Measurements from ENCODE around the gene SLC30A4. TPM values are rescaled to one million over a fixed set of nuclear protein-coding genes. Genes with fewer than 3 reads are reported as not detected.
A peak's percentile ranks its signal among the peaks of the same experiment; 100 is the strongest.

The SLC30A4 gene
- total RNA-seq, 1 donor from 2014 or later, result 3.9 TPM

DNA sequence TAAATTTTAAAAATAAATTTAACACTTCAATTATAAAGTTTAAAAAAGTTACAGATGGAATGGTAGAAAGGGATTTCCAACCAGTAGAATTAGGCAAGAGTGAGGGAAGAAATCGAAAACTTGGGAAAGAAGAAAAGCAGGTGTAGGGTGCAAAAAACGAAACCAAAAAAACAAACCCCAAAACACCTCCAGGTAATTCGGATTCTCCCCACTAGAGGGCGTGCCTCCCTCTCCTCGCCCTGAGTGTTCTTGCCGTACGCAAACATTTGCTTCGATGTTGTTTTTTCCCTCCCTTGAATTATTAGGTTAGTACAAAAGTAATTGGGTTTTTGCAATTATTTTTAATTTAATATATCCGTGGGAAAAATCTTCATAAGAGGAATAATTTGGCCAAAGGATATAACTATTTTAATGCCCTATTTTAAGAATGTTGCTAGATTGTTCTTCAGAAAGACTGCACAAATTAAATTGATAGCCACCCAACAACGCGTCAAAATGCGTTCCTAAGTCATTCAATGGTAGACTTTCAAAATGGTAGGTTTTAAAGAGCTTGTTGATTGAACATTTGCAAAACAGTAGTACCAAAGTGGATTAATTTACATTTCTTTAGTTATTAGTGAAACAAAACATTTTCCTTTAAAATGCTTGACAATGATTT lies 63.7 kb downstream of the SLC30A4 start:
- Mint-ChIP-seq H3K27ac (no peak overlapping the region), H3K36me3 (ENCODE audit: low read depth) (no peaks in the 10 kb centered on the region), H3K4me3 (no peak overlapping the region), H3K4me1 (peaks cover 44% of the 10 kb centered on the region), H3K27me3 (no peaks in the 10 kb centered on the region), H3K9me3 (no peaks in the 10 kb centered on the region)
- POLR2A ChIA-PET, result interaction anchor here (1.8 kb wide), 1 partner anchor 56 kb away, joined by 8 read pairs; a partner anchor contains a TSS
- no peak for ATAC-seq (ENCODE audit: low read depth)
- CTCF ChIA-PET, result interaction anchor here (0.7 to 6.3 kb wide), 13 partner anchors 19 to 332 kb away, joined by 3 to 89 read pairs (median 10); partner anchors contain the start of gene BLOC1S6
- DNase-seq, result peak; percentile 61
- TF ChIP-seq, protein P1, sequence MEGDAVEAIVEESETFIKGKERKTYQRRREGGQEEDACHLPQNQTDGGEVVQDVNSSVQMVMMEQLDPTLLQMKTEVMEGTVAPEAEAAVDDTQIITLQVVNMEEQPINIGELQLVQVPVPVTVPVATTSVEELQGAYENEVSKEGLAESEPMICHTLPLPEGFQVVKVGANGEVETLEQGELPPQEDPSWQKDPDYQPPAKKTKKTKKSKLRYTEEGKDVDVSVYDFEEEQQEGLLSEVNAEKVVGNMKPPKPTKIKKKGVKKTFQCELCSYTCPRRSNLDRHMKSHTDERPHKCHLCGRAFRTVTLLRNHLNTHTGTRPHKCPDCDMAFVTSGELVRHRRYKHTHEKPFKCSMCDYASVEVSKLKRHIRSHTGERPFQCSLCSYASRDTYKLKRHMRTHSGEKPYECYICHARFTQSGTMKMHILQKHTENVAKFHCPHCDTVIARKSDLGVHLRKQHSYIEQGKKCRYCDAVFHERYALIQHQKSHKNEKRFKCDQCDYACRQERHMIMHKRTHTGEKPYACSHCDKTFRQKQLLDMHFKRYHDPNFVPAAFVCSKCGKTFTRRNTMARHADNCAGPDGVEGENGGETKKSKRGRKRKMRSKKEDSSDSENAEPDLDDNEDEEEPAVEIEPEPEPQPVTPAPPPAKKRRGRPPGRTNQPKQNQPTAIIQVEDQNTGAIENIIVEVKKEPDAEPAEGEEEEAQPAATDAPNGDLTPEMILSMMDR (IDR thresholded peaks at IDR 0.05), result peak; percentile 91
- intact Hi-C loops (cut with micrococcal nuclease), result loop anchor here (1.0 to 10.0 kb wide), 8 partner anchors 37 to 434 kb away; partner anchors contain the start of genes BLOC1S6 and SORD

DNA sequence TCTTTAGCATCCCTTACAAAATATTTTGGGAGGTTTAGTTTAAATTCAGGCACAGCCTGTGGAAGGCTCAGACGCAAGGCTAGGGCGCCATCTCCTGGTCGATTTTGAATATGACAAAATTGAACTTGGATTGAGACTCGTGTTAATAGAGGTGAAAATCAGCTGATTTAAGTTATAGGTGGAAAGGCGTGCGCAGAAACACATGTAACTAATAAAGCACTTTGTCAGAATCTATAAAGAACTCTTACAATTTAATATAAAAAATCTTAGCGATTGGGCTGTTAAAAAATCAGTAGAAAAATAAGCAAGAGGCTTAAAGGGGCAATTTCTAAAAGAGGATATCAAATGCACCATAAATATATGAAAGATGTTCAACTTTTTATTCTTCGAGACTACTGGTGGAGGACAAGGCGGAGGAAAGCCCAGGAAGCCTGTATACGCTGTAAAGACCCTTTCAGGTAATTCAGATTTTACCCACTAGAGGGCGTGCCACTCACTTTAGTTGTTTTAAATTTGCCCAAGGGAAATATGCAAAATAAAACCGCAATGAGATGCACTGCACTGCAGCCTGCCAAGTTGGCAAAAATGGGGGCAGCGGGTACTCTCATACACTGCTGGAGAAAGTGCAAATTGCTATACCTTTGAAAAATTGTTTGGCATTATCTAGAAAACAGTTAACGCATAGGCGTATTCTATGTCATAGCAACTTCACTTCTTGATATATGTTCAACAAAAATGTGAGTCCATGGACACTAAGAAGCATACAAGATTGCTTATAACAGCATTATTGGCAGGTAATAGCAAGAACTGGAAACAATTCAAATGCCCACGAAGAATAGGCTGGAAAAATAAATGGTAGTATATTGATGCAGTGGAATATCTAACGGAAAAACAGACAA lies 64.7 kb downstream of the SLC30A4 start:
- intact Hi-C loops (cut with micrococcal nuclease), result loop anchor here (1.0 to 10.0 kb wide), 12 partner anchors 28 to 433 kb away; partner anchors contain the start of genes BLOC1S6 and SORD
- POLR2A ChIA-PET, result interaction anchor here (1.4 to 1.8 kb wide), 2 partner anchors 55 to 129 kb away, joined by 3 to 8 read pairs; a partner anchor contains a TSS

DNA sequence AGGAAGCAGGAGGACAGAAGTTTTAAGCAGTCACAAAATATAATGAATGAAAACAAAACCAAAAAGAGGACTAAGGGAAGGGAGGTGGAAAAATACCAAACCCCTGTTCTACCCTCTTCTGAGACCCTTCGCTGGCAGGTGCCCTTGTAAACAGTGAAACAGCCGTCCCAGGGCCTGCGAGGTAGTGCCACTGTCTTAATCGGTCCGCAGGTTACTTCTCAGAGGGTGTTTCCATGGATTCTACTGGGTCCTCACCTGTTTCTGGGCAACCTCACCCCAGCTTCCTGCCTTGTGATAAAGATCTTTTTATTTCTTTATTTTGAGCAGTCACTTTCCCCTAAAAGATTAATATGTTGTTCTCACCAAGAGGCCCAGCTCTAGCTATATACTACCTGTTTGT lies 65.3 kb downstream of the SLC30A4 start:
- Mint-ChIP-seq H3K4me1 (peaks cover 44% of the 10 kb centered on the region), H3K9me3 (no peaks in the 10 kb centered on the region), H3K27ac (peak overlapping the region; percentile 87), H3K36me3 (ENCODE audit: low read depth) (no peaks in the 10 kb centered on the region), H3K4me3 (peak overlapping the region; percentile 78), H3K27me3 (no peaks in the 10 kb centered on the region)
- POLR2A ChIA-PET, result interaction anchor here (1.4 to 1.8 kb wide), 2 partner anchors 55 to 129 kb away, joined by 3 to 8 read pairs; a partner anchor contains a TSS
- DNase-seq, result no peak
- CTCF ChIA-PET, result interaction anchor here (0.6 to 6.3 kb wide), 31 partner anchors 9 to 1178 kb away, joined by 3 to 89 read pairs (median 5); partner anchors contain the start of gene BLOC1S6
- intact Hi-C loops (cut with micrococcal nuclease), result loop anchor here (1.0 to 10.0 kb wide), 7 partner anchors 27 to 432 kb away; partner anchors contain the start of gene SORD
- no peak for ATAC-seq (ENCODE audit: low read depth)
- TF ChIP-seq, protein P1 (IDR thresholded peaks at IDR 0.05), result no peak

More for the DNA sequence above, 64.7 kb downstream of the SLC30A4 start:
- Mint-ChIP-seq H3K4me3 (peak overlapping the region; percentile 78), H3K27me3 (no peaks in the 10 kb centered on the region), H3K36me3 (ENCODE audit: low read depth) (no peaks in the 10 kb centered on the region), H3K4me1 (peaks cover 44% of the 10 kb centered on the region), H3K9me3 (no peaks in the 10 kb centered on the region), H3K27ac (peak overlapping the region; percentile 87)
- TF ChIP-seq, protein P1 (IDR thresholded peaks at IDR 0.05), result peak; percentile 91
- CTCF ChIA-PET, result interaction anchor here (0.6 to 6.3 kb wide), 35 partner anchors 8 to 1178 kb away, joined by 3 to 89 read pairs (median 4); partner anchors contain the start of gene BLOC1S6
- DNase-seq, result peak; percentile 26
- ATAC-seq (ENCODE audit: low read depth), result peak; percentile 74

DNA sequence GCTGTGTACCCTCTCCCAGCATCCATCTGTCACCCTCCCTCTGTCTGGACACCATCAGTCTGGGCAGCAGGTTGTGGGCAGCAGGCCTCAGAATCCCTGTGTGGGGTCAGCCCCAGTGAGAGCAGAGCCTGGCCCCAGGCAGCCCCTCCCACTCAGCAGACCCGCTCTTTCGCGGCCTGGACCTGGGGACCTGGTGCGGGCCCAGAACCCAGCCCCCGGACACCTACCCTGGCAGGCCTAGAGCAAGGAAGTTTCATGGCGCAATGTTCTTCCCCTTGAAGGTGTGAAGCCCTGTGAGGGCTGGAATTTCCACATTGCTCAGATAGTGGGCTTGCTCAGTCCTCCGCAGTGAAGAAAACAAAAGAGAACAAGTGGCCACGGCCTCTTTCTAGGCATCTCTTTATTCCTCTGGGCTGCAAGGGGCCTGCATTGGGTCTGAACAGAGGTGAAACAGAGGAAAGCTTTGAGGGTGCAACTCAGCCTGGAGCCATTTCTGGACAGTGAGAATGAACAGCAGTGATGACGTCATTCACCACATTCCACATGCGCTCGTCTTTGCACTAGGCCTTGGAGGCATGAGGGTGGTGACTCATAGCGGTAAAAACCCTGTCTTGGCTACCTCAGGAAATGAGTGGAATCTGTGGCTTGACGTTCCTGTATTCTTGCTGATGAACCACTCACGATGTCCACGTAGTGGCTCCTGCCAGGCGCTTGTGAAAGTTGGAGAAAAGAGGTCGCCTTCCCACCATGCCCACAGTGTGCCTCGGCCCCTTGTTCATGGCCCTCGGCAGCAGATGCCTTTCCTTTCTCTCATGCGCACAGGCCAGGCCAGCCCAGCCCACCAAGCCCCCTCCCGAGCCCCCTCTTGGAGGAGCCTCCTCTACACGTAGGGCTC lies 66.1 kb downstream of the SLC30A4 start:
- ChIA-PET POLR2A (interaction anchor here (1.3 to 1.4 kb wide), 2 partner anchors 130 to 158 kb away, joined by 3 read pairs; no protein-coding TSS in a partner anchor), CTCF (interaction anchor here (0.7 to 6.3 kb wide), 28 partner anchors 10 to 330 kb away, joined by 3 to 89 read pairs (median 5); partner anchors contain the start of gene BLOC1S6)
- TF ChIP-seq, protein P1 (IDR thresholded peaks at IDR 0.05), result no peak
- Mint-ChIP-seq H3K27me3 (no peaks in the 10 kb centered on the region), H3K36me3 (ENCODE audit: low read depth) (no peaks in the 10 kb centered on the region), H3K9me3 (no peaks in the 10 kb centered on the region), H3K27ac (peak overlapping the region; percentile 50), H3K4me3 (no peak overlapping the region), H3K4me1 (peaks cover 44% of the 10 kb centered on the region)
- ATAC-seq (ENCODE audit: low read depth) (no peak), DNase-seq (no peak)
- intact Hi-C loops (cut with micrococcal nuclease), result loop anchor here (1.0 to 10.0 kb wide), 7 partner anchors 26 to 432 kb away; partner anchors contain the start of gene SORD

Measured in activated B cell treated with CpG ODN at 0.5 μM for 24 hours (primary cell).